Lower leg skin (tissue), 4 donors: ENCODE results near the gene GRIA1. TPM values are rescaled to one million over a fixed set of nuclear protein-coding genes. Genes with fewer than 3 reads are reported as not detected.
A peak's percentile ranks its signal among the peaks of the same experiment; 100 is the strongest.

Source experiments
- DNase-seq, 2 donors: peaks; one replicate each; pipeline ENCODE4 v3.0.0-alpha.2; 2019; ENCODE audit warnings: low spot score in 2 of 2
- H3K4me3 ChIP-seq: fragments of 200-600 bp; sonication (generic); 2 replicates; pipeline ENCODE4 v1.5.1; 2017; ENCODE audit warnings: mild to moderate bottlenecking, low read depth; ENCODE audit not compliant: poor library complexity, severe bottlenecking
- POLR2A ChIP-seq, 2 donors: fragments of 450-650 bp; IDR thresholded peaks; one replicate each; pipeline ENCODE4 v1.6.1; 2016 to 2017; ENCODE audit warnings: antibody characterized with exemption in 2 of 2, mild to moderate bottlenecking in 1 of 2, moderate library complexity in 1 of 2
- whole genome bisulfite sequencing, 2 donors: methylation state at CpG; one replicate each; pipeline ENCODE4 v1.1.5; 2018; 5-methylcytosine and 5-hydroxymethylcytosine counted together
- intact Hi-C: fragments of 100-400 bp; cut with DNase I; formaldehyde crosslinking; loops from one replicate; pipeline ENCODE4 v1.15.0; 2023; ENCODE audit warnings: low total_unique reads
- total RNA-seq, 4 donors: library from RNA; depleted of rRNA; stranded (reverse); fragments of >200 nt; gene quantifications; one replicate each; pipeline ENCODE4 v1.1.0, GENCODE V29; 2016
- TF ChIP-seq, protein P1 (sequence below), 3 donors: fragments of 450-650 bp; IDR thresholded peaks; one replicate each; pipeline ENCODE4 v1.5.1; 2016; ENCODE audit warnings: antibody characterized with exemption in 3 of 3, mild to moderate bottlenecking in 3 of 3, moderate library complexity in 2 of 3

Gene GRIA1
- total RNA-seq, 4 donors from 2014 or later, result 0.08 to 2.3 (median 0.40) TPM

DNA sequence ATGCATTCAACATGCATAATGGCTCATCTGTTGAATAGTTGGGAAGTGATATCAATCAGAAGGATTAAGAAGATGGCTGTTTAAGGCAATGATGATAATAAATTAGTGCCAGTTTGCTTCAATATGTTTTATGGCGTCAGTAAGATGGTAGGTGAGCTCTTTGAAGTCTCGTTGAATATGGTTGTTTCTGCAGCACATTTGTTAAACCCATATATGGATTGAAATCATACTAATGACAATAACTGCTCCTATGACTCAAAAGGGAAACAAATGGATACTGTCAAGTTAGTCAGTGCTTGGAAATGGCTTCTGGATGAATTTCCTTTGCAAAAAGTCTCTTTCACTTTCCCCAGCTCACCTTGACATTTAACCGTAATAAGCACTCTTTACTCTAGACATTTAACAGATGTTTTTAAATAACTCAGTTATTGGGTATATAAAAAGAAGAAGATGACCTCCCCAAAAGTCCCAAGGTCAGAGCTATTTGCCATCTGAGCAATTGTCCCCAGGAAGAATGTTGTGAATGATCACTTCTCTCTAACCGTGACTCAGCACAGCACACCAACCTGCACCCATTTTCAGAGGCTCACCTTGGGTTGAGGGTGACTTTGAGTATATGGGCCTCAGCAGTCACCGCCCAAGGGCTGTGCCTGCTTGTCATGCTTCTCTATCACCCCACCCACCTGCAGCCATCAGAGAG is 133.4 kb downstream of the GRIA1 start:
- intact Hi-C loops, result no loop called here
- H3K4me3 ChIP-seq, result no peak overlapping the region
- TF ChIP-seq POLR2A (IDR thresholded peaks at IDR 0.05), result no peak
- TF ChIP-seq, protein P1, sequence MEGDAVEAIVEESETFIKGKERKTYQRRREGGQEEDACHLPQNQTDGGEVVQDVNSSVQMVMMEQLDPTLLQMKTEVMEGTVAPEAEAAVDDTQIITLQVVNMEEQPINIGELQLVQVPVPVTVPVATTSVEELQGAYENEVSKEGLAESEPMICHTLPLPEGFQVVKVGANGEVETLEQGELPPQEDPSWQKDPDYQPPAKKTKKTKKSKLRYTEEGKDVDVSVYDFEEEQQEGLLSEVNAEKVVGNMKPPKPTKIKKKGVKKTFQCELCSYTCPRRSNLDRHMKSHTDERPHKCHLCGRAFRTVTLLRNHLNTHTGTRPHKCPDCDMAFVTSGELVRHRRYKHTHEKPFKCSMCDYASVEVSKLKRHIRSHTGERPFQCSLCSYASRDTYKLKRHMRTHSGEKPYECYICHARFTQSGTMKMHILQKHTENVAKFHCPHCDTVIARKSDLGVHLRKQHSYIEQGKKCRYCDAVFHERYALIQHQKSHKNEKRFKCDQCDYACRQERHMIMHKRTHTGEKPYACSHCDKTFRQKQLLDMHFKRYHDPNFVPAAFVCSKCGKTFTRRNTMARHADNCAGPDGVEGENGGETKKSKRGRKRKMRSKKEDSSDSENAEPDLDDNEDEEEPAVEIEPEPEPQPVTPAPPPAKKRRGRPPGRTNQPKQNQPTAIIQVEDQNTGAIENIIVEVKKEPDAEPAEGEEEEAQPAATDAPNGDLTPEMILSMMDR (IDR thresholded peaks at IDR 0.05), result no peak
- WGBS, 2 donors, result 66 to 80% methylated on average over 5 of the region's 5 CpGs
- DNase-seq, result no peak

DNA sequence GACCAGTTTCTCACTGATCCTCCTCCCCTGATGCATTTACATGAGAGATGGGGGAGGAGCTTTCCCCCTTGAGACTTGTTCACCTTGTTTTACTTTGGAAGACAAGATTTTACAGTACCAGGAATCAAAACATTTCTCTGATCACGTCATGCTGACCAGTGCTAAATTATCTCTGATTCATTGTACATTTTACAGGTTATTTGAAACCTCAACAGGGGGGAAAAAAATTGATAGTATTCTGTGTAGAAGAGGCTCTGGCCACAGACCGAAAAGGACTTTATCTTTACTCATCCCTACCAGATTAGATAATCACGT is 133.9 kb downstream of the GRIA1 start:
- WGBS, 2 donors, result 77 to 82% methylated on average over 3 of the region's 3 CpGs

DNA sequence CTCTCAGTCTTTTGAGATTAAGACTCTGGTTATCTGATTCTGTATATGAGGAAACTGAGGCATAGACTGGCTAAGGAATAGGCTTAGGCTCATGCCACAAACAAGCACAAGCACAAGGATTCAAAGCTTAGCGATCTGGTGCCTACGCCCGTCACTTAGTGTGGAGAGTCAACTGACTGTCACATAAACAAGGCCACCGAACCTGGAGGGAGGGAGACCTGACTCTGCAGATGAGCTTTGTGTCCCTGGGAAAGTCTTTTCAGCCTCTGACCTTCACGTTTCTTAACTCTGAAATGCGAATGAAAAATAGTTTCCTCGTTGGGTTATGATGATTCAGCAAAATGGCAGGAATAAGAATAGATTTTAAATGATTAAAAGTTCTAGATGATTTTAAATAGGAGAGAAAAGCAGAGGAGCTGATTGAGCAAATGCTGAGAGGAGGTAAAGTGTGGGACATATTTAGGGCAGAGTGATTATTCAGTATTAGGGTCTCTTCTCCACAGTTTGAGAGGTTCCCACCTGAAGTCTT is 135.4 kb downstream of the GRIA1 start:
- intact Hi-C loops, result no loop called here
- no peak for DNase-seq
- no peak overlapping the region for H3K4me3 ChIP-seq
- TF ChIP-seq, protein P1 (IDR thresholded peaks at IDR 0.05), result no peak
- no peak for TF ChIP-seq POLR2A (IDR thresholded peaks at IDR 0.05)
- WGBS, 2 donors, result 80% methylated on average over 7 of the region's 7 CpGs

More for the DNA sequence above, 133.9 kb downstream of the GRIA1 start:
- H3K4me3 ChIP-seq, result no peak overlapping the region
- no peak for TF ChIP-seq POLR2A (IDR thresholded peaks at IDR 0.05)
- TF ChIP-seq, protein P1 (IDR thresholded peaks at IDR 0.05), result no peak
- intact Hi-C loops, result no loop called here
- DNase-seq, result no peak

- WGBS, 2 donors, result 75 to 81% methylated on average over 2 of the region's 2 CpGs
- no peak for DNase-seq
- TF ChIP-seq, protein P1 (IDR thresholded peaks at IDR 0.05), result no peak
- no peak for TF ChIP-seq POLR2A (IDR thresholded peaks at IDR 0.05)
- no peak overlapping the region for H3K4me3 ChIP-seq
- intact Hi-C loops, result no loop called here
These were observed 136.4 kb downstream of the GRIA1 start for GRCh38 chr5:153626836-153627235.

DNA sequence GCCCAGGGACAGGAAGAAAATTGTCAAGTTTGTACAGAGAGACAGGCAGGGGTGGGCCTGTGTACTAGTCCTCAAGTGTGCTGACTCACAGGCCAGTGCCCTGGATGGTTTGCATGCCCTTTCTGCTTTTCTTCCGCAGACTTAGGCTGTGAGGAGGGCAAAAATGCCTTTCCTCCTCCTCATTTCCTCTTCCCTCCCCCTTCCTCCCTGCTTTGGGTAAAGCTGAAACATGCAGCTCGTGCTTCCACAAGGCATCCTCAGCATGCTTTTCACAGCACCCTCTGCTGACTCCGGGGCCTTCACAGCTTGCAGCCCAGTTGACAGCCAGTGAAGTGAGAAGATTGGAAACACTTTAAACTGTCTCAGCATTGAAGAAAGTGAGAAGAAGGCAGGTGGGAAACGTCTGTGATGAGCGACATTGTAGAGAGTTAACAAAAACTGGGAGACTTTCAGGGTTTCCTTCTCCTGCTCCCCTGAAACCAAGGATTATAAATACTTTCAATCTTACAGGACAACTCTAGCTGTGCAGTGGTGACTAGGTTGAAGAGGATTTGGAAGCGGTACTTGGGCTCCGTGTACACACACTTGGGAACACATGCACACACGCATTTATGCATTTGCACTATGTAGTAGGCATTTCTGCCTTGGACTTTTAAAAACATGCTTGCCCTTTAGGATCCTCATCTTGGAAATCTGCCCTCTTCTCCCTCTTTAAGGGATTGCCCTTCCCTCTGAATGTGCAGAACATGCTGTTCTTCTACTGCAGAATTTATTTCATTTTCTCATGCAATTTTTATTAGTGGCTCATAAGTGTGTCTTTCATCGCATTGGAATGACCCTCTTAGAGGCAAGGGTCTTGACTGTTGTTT is 138.8 kb downstream of the GRIA1 start:
- intact Hi-C loops, result no loop called here
- 57 to 59% methylated on average over 9 of the region's 9 CpGs for WGBS, 2 donors
- no peak overlapping the region for H3K4me3 ChIP-seq
- TF ChIP-seq POLR2A (IDR thresholded peaks at IDR 0.05), result no peak
- TF ChIP-seq, protein P1 (IDR thresholded peaks at IDR 0.05), result no peak
- DNase-seq, result peak in 1 of 2 donors; percentile 21
